Measurements from ENCODE around the gene PHF20. TPM values are rescaled to one million over a fixed set of nuclear protein-coding genes. Genes with fewer than 3 reads are reported as not detected.

PHF20 gene
- total and polyA plus RNA-seq, 2 of the 13 experiments (the other 11 are each of a cell fraction or from before 2014, with no cell fraction given), result 22.8 to 34.1 TPM

GRCh38 chr20:35837577-35838195, 65.9 kb downstream of the PHF20 start:
- Histone ChIP-seq H3K9me3 (ENCODE audit: low read length) (peaks cover 5% of the 10 kb centered on the region), H4K20me1 (ENCODE audit: insufficient read depth, low read length) (no peaks in the 10 kb centered on the region), H3K27me3 (ENCODE audit: control insufficient read depth in 1 of 2, insufficient read depth in 2 of 2, low read length in 2 of 2) (no peaks in the 10 kb centered on the region), H3K27ac (ENCODE audit: extremely low read length, insufficient read depth, low read length) (no peak overlapping the region), H3K36me3 (replicated peaks in 1 of 2; ENCODE audit: control insufficient read depth in 1 of 2, insufficient read depth in 2 of 2, low read length in 2 of 2) (peaks cover 4 to 5% of the 10 kb centered on the region in 2 experiments; a peak in 2 of 5 replicates), H3K79me2 (ENCODE audit: insufficient read depth, low read length) (no peaks in the 10 kb centered on the region), H3K9ac (ENCODE audit: insufficient read depth, low read depth, low read length) (no peak overlapping the region), H3K4me3 (replicated peaks in 1 of 3; ENCODE audit: insufficient read depth in 1 of 3, low read depth in 2 of 3, low read length in 3 of 3) (no peak overlapping the region), H2AFZ (ENCODE audit: low read length) (no peak overlapping the region), H3K4me2 (ENCODE audit: low read depth, low read length) (no peak overlapping the region), H3K4me1 (ENCODE audit: insufficient read depth, low read length) (peaks cover 17% of the 10 kb centered on the region)
- ChIA-PET CTCF (ENCODE audit: low intra/inter-chr PET ratio, low total read pairs) (no interaction called here), POLR2A (interaction anchor here (1.0 kb wide), 1 partner anchor 95 kb away, joined by 3 read pairs; the partner anchor contains the start of gene RBM39)
- FAIRE-seq (no peak), ATAC-seq (no peak), DNase-seq (ENCODE audit: low spot score) (no peak)
- BruUV-seq (replicated peaks), result no TSS peak
- 97% methylated on average over 6 of the region's 6 CpGs for WGBS (ENCODE audit: low lambda C conversion rate)
- in situ Hi-C loops (cut with HindIII; ENCODE audit: extremely low pct_ligation_motif_present, low pct_unique_long_range_greater_than_20kb) (no loop called here), intact Hi-C loops (cut with micrococcal nuclease; ENCODE audit: unreplicated experiment) (no loop called here)
- no peak for TF ChIP-seq ZNF180 (CRISPR knock-in tag; IDR thresholded peaks at IDR 0.05; ENCODE audit: borderline replicate concordance, low read depth)
- TF ChIP-seq ZNF746 (CRISPR knock-in tag; IDR thresholded peaks at IDR 0.05), result no peak
- no peak for TF ChIP-seq ZBTB40 (IDR thresholded peaks at IDR 0.05)
- peak; percentile 87 for TF ChIP-seq ZBTB40 (CRISPR knock-in tag; IDR thresholded peaks at IDR 0.05)
- TF ChIP-seq NFE2 (CRISPR knock-in tag; IDR thresholded peaks at IDR 0.05), result no peak
- TF ChIP-seq TMF1 (CRISPR knock-in tag; IDR thresholded peaks at IDR 0.05; ENCODE audit: low read depth), result no peak
